Neural crest cell (in vitro differentiated cells): ENCODE measurements around the gene RABGAP1L. TPM values are rescaled to one million over a fixed set of nuclear protein-coding genes. Genes with fewer than 3 reads are reported as not detected.
"Not testable (repeated sequence)": the region's sequence is repeated elsewhere in the genome, so short reads cannot be mapped to it uniquely, and the experiment has no call there.

Experiments
- DNase-seq: peaks from one replicate; pipeline ENCODE4 v3.0.0; 2021; ENCODE audit warnings: low read depth, mixed read lengths, low spot score
- H3K27ac Mint-ChIP-seq: one replicate; pipeline ENCODE4 v1.8.0; 2021; ENCODE audit warnings: mild to moderate bottlenecking, mixed read lengths; ENCODE audit not compliant: unreplicated experiment
- H3K27me3 Mint-ChIP-seq: 2 replicates; pipeline ENCODE4 v1.8.0; 2021; ENCODE audit warnings: low read depth, mild to moderate bottlenecking, mixed read lengths
- H3K36me3 Mint-ChIP-seq: 2 replicates; pipeline ENCODE4 v1.8.0; 2021; ENCODE audit warnings: low read depth, mild to moderate bottlenecking, mixed read lengths
- H3K4me1 Mint-ChIP-seq: 2 replicates; pipeline ENCODE4 v1.8.0; 2021; ENCODE audit warnings: mixed read lengths
- H3K4me3 Mint-ChIP-seq: one replicate; pipeline ENCODE4 v1.8.0; 2021; ENCODE audit warnings: mild to moderate bottlenecking, mixed read lengths
- H3K9me3 Mint-ChIP-seq: 2 replicates; pipeline ENCODE4 v1.8.0; 2021; ENCODE audit warnings: mixed read lengths
- total RNA-seq: library from RNA; stranded (reverse); gene quantifications from 2 replicates; pipeline ENCODE4 v1.2.1, GENCODE V29; 2021
- TF ChIP-seq, protein P1 (sequence below): fragments of 200-600 bp; sonication (generic); conservative IDR thresholded peaks from 2 replicates; pipeline ENCODE4 v1.5.0; 2021; ENCODE audit warnings: antibody characterized with exemption, mild to moderate bottlenecking

Gene RABGAP1L
- total RNA-seq, 1 donor from 2014 or later = 25.6 TPM

DNA sequence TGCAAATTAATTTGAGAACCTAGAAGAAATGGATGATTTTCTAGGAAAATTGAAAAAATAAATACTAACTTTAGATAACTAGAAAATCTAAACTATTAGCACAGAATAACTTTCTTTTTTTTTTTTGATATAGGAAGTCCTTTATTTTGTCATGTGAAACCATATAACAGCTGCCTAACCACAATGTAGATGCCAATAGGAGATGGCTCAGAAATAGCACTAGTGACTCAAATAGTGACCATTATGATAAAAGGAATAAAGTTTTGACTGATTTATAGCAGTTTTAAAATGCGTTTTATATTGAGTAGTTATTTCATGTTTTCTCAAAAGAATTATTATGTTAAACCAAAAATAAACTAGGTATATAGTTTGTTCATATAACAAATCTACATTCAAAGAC is 682.4 kb downstream of the RABGAP1L start:
- no peak overlapping the region for H3K4me3 Mint-ChIP-seq
- H3K4me1 Mint-ChIP-seq = peaks cover 4% of the 10 kb centered on the region
- no peak overlapping the region for H3K27ac Mint-ChIP-seq
- no peak for DNase-seq
- no peaks in the 10 kb centered on the region for H3K36me3 Mint-ChIP-seq
- no peaks in the 10 kb centered on the region for H3K27me3 Mint-ChIP-seq
- no peaks in the 10 kb centered on the region for H3K9me3 Mint-ChIP-seq
- TF ChIP-seq, protein P1, sequence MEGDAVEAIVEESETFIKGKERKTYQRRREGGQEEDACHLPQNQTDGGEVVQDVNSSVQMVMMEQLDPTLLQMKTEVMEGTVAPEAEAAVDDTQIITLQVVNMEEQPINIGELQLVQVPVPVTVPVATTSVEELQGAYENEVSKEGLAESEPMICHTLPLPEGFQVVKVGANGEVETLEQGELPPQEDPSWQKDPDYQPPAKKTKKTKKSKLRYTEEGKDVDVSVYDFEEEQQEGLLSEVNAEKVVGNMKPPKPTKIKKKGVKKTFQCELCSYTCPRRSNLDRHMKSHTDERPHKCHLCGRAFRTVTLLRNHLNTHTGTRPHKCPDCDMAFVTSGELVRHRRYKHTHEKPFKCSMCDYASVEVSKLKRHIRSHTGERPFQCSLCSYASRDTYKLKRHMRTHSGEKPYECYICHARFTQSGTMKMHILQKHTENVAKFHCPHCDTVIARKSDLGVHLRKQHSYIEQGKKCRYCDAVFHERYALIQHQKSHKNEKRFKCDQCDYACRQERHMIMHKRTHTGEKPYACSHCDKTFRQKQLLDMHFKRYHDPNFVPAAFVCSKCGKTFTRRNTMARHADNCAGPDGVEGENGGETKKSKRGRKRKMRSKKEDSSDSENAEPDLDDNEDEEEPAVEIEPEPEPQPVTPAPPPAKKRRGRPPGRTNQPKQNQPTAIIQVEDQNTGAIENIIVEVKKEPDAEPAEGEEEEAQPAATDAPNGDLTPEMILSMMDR = no peak

DNA sequence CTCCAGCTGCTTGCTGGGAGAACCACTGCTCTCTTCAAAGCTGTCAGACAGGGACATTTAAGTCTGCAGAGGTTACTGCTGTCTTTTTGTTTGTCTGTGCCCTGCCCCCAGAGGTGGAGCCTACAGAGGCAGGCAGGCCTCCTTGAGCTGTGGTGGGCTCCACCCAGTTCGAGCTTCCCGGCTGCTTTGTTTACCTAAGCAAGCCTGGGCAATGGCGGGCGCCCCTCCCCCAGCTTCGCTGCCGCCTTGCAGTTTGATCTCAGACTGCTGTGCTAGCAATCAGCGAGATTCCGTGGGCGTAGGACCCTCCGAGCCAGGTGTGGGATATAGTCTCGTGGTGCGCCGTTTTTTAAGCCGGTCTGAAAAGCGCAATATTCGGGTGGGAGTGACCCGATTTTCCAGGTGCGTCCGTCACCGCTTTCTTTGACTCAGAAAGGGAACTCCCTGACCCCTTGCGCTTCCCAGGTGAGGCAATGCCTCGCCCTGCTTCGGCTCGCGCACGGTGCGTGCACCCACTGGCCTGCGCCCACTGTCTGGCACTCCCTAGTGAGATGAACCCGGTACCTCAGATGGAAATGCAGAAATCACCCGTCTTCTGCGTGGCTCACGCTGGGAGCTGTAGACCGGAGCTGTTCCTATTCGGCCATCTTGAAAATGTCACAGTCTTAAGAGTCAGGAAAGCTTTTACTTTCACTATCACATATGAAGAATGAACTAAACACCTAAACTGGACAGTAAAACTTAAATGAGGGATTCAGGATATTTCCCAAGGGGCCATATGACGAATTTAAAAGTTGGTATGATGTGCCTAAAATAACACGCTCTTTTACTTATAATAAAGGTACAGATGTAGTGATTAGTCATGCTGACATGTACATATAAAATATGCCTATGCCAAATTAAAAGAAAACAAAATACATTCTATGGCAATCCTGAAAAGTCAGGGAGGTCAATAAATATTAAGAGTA is 689.6 kb downstream of the RABGAP1L start:
- not testable (repeated sequence) for H3K9me3 Mint-ChIP-seq, H3K4me1 Mint-ChIP-seq, H3K27me3 Mint-ChIP-seq, H3K36me3 Mint-ChIP-seq, DNase-seq
- Mint-ChIP-seq H3K27ac (peak overlapping the region; percentile 82), H3K4me3 (peak overlapping the region; percentile 80)

DNA sequence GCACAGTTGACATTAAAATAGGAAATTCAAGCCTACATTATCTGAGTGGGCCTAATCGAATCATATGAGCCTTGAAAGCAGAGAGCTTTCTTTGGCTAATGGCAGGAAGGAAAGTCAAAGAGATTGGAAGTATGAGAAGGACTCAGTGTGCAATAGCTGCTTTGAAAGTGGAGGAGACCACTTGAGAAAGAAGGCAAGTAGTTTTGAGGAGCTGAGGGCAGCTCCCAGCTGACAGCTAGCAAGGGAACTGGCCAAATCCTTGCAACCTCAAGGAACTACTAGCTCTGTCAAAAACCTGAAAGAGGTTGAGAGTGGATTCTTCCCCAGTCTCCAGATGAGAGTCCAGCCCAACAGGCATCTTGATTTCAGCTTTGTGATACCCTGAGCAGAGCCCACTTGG is 691.4 kb downstream of the RABGAP1L start:
- peaks cover 3% of the 10 kb centered on the region for H3K9me3 Mint-ChIP-seq

DNA sequence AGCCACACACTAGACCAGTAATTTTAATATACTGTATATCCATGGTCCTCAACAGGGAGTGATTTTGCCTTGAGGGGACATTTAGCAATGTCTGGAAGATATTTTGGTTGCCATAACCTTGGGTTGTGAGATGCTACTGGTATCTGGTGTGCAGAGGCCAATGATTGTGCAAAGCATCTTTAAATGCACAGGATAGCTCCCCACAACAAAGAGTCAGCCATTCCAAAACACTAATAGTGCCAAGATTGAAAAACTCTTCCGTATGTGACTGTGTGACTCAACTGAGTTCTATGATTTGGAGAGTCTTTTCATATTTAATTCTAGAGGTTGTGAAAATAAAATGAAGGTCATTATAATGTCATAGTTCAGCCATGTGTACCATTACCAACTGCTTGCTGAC is 699.0 kb downstream of the RABGAP1L start:
- Mint-ChIP-seq H3K9me3 (no peaks in the 10 kb centered on the region), H3K27me3 (no peaks in the 10 kb centered on the region), H3K36me3 (no peaks in the 10 kb centered on the region)

More for the DNA sequence above, 691.4 kb downstream of the RABGAP1L start:
- Mint-ChIP-seq H3K27me3 (no peaks in the 10 kb centered on the region), H3K36me3 (peaks cover 4% of the 10 kb centered on the region), H3K27ac (no peak overlapping the region), H3K4me1 (peaks cover 6% of the 10 kb centered on the region), H3K4me3 (no peak overlapping the region)
- TF ChIP-seq, protein P1 = no peak
- DNase-seq = no peak

DNA sequence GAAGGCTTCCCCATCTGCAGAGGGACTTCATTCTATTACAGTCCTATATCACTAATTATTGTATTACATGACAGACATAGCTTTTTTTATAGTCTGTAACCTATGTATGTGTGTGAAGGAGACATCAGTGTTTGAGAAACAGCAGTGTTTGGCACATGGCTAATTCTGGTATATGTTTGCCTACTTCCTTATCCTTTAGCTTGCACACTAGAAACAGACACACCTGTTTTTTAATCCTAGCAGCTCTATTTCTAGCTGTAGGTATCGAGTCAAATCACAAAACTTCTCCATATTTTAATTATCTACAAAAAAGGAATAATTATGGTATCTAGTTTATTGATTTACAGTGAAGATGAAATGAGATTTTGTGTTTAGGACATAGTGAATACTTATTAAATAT is 711.0 kb downstream of the RABGAP1L start:
- peaks cover 17% of the 10 kb centered on the region for H3K27me3 Mint-ChIP-seq
- no peaks in the 10 kb centered on the region for H3K9me3 Mint-ChIP-seq
- no peak overlapping the region for H3K27ac Mint-ChIP-seq
- no peak overlapping the region for H3K4me3 Mint-ChIP-seq
- DNase-seq = no peak
- H3K4me1 Mint-ChIP-seq = peaks cover 18% of the 10 kb centered on the region
- H3K36me3 Mint-ChIP-seq = no peaks in the 10 kb centered on the region
- TF ChIP-seq, protein P1 = no peak

More for the DNA sequence above, 699.0 kb downstream of the RABGAP1L start:
- no peaks in the 10 kb centered on the region for H3K4me1 Mint-ChIP-seq
- H3K4me3 Mint-ChIP-seq = no peak overlapping the region
- no peak overlapping the region for H3K27ac Mint-ChIP-seq
- DNase-seq = no peak
- TF ChIP-seq, protein P1 = no peak

DNA sequence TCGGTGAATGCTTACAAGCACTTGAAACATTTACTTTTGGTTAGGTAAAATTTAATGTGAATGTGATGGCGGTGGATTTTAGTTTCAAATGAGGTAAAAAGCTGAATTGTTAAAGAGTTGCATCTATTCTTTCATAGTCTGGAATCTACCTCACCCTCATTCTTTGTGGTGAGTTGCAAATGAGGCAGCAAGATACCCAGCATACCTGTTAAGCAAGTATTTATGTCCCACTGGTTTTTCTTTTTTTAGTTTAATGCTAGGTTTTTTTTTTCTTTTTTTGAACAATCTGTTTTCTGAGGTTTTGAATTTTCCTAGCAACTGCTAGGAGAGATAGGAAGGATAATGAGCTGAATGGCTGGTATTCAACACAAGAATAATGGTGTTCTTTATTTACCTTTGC is 712.6 kb downstream of the RABGAP1L start:
- DNase-seq = no peak
- no peaks in the 10 kb centered on the region for H3K36me3 Mint-ChIP-seq
- H3K9me3 Mint-ChIP-seq = no peaks in the 10 kb centered on the region
- peaks cover 19% of the 10 kb centered on the region for H3K4me1 Mint-ChIP-seq
- TF ChIP-seq, protein P1 = no peak
- no peak overlapping the region for H3K27ac Mint-ChIP-seq
- peaks cover 32% of the 10 kb centered on the region for H3K27me3 Mint-ChIP-seq
- H3K4me3 Mint-ChIP-seq = no peak overlapping the region
